Erythroblast (primary cell): ENCODE data around the gene UCN3.

Experiments
- GATA1 ChIP-seq: IDR thresholded peaks from 2 replicates; pipeline ENCODE4 v1.6.1; 2011; ENCODE audit warnings: low read depth, mild to moderate bottlenecking, control low read depth, low read length, moderate library complexity
- POLR2A ChIP-seq: IDR thresholded peaks from 2 replicates; pipeline ENCODE4 v1.6.1; 2011; ENCODE audit warnings: mild to moderate bottlenecking, low read length

GRCh38 chr10:5370493-5371352 lies 6.0 kb downstream of the UCN3 start:
- TF ChIP-seq POLR2A (no peak), GATA1 (no peak)
